Neural progenitor cell (in vitro differentiated cells): ENCODE results near the gene TMEM51. TPM values are rescaled to one million over a fixed set of nuclear protein-coding genes. Genes with fewer than 3 reads are reported as not detected.

ENCODE experiments used
- DNase-seq: peaks from one replicate; pipeline ENCODE4 v3.0.0-alpha.2; 2016; ENCODE audit warnings: low spot score
- H2AFZ ChIP-seq: fragments of 200-600 bp; sonication (generic); replicated peaks from 2 replicates; pipeline ENCODE4 v1.6.1; 2016; ENCODE audit warnings: antibody characterized with exemption
- H3F3A ChIP-seq: fragments of 200-600 bp; sonication (generic); 2 replicates; pipeline ENCODE4 v1.6.1; 2016; ENCODE audit warnings: antibody characterized with exemption, low read depth
- H3K27ac ChIP-seq: fragments of 200-600 bp; sonication (generic); 2 replicates; pipeline ENCODE4 v1.5.1; 2016; ENCODE audit warnings: mild to moderate bottlenecking
- H3K27me3 ChIP-seq: fragments of 200-600 bp; sonication (generic); 2 replicates; pipeline ENCODE4 v1.6.1; 2016; ENCODE audit warnings: mild to moderate bottlenecking, moderate library complexity
- H3K36me3 ChIP-seq: fragments of 200-600 bp; sonication (generic); 2 replicates; pipeline ENCODE4 v1.5.1; 2016
- H3K4me1 ChIP-seq: fragments of 200-600 bp; sonication (generic); 2 replicates; pipeline ENCODE4 v1.6.1; 2016; ENCODE audit warnings: mixed run types
- H3K4me2 ChIP-seq: fragments of 200-600 bp; sonication (generic); 2 replicates; pipeline ENCODE4 v1.6.1; 2016
- H3K4me3 ChIP-seq: fragments of 200-600 bp; sonication (generic); 2 replicates; pipeline ENCODE4 v1.5.1; 2016
- H3K79me2 ChIP-seq: fragments of 200-600 bp; sonication (generic); 2 replicates; pipeline ENCODE4 v1.6.1; 2016; ENCODE audit warnings: low read depth
- H3K9ac ChIP-seq: fragments of 200-600 bp; sonication (generic); 2 replicates; pipeline ENCODE4 v1.6.1; 2016
- H3K9me3 ChIP-seq: fragments of 200-600 bp; sonication (generic); 2 replicates; pipeline ENCODE4 v1.5.1; 2016; ENCODE audit warnings: low read depth
- H4K20me1 ChIP-seq: fragments of 200-600 bp; sonication (generic); 2 replicates; pipeline ENCODE4 v1.6.1; 2016; ENCODE audit warnings: low read depth
- H3K27ac Mint-ChIP-seq: 3 replicates; pipeline ENCODE4 v1.8.0; 2021; ENCODE audit warnings: mixed read lengths
- H3K27me3 Mint-ChIP-seq: 2 replicates; pipeline ENCODE4 v1.8.0; 2022; ENCODE audit warnings: low read depth, mild to moderate bottlenecking, inconsistent platforms, moderate library complexity, mixed read lengths; ENCODE audit not compliant: insufficient read depth
- H3K36me3 Mint-ChIP-seq: 3 replicates; pipeline ENCODE4 v1.8.0; 2021; ENCODE audit warnings: mixed read lengths
- H3K4me1 Mint-ChIP-seq: 3 replicates; pipeline ENCODE4 v1.8.0; 2021; ENCODE audit warnings: mixed read lengths
- H3K4me3 Mint-ChIP-seq: 3 replicates; pipeline ENCODE4 v1.8.0; 2021; ENCODE audit warnings: mild to moderate bottlenecking, moderate library complexity, mixed read lengths
- H3K9me3 Mint-ChIP-seq: 3 replicates; pipeline ENCODE4 v1.8.0; 2020; ENCODE audit warnings: mixed read lengths
- EZH2 ChIP-seq: fragments of 200-600 bp; sonication (generic); IDR thresholded peaks from 2 replicates; pipeline ENCODE4 v1.6.1; 2017; ENCODE audit warnings: antibody characterized with exemption, mild to moderate bottlenecking, moderate library complexity
- EZH2phosphoT487 ChIP-seq: fragments of 200-600 bp; sonication (generic); IDR thresholded peaks from 2 replicates; pipeline ENCODE4 v1.6.1; 2017; ENCODE audit warnings: antibody characterized with exemption
- total RNA-seq: library from RNA; depleted of rRNA; stranded (reverse); fragments of >200 nt; gene quantifications from 2 replicates; pipeline ENCODE4 v1.2.3, GENCODE V29; 2015; ENCODE audit warnings: low replicate concordance
- TF ChIP-seq, protein P1 (sequence below): fragments of 200-600 bp; sonication (generic); IDR thresholded peaks from 2 replicates; pipeline ENCODE4 v1.5.1; 2017; ENCODE audit warnings: antibody characterized with exemption, mild to moderate bottlenecking

TMEM51 gene
- total RNA-seq, 1 donor from 2014 or later = 5.2 TPM

DNA sequence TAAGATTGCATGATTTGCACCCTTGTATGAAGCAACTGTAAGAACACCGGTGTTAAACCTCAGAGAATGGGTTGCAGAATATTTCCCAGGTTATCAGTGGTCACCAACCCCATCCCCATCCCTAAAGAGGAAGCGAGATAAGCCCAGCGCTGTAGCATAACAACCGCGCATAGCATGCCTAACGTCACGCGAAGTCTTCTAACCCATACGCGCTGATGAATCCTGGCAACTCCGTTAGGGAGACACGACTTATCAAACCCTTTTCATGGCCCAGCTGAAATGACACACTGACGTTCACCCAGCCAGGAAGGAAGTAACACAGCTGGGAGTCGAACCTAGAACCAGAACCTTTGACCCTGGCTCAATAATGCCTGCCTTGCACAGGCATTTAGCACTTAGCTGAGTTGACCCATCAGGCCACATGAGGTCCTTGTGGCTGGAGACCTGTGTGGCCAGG is 24.2 kb downstream of the TMEM51 start:
- no peak overlapping the region for H3K4me2 ChIP-seq
- H3F3A ChIP-seq = no peaks in the 10 kb centered on the region
- no peaks in the 10 kb centered on the region for H4K20me1 ChIP-seq
- no peak for DNase-seq
- H3K9me3 ChIP-seq = no peaks in the 10 kb centered on the region
- Mint-ChIP-seq H3K27ac (no peak overlapping the region), H3K27me3 (peaks cover 5% of the 10 kb centered on the region), H3K36me3 (no peaks in the 10 kb centered on the region), H3K9me3 (no peaks in the 10 kb centered on the region), H3K4me3 (no peak overlapping the region), H3K4me1 (peaks cover 44% of the 10 kb centered on the region)
- no peak overlapping the region for H3K9ac ChIP-seq
- H3K4me3 ChIP-seq = no peak overlapping the region
- H3K36me3 ChIP-seq = no peaks in the 10 kb centered on the region
- no peaks in the 10 kb centered on the region for H3K27me3 ChIP-seq
- no peaks in the 10 kb centered on the region for H3K79me2 ChIP-seq
- H2AFZ ChIP-seq = no peak overlapping the region
- no peak for TF ChIP-seq EZH2phosphoT487
- TF ChIP-seq EZH2 = no peak
- TF ChIP-seq, protein P1, sequence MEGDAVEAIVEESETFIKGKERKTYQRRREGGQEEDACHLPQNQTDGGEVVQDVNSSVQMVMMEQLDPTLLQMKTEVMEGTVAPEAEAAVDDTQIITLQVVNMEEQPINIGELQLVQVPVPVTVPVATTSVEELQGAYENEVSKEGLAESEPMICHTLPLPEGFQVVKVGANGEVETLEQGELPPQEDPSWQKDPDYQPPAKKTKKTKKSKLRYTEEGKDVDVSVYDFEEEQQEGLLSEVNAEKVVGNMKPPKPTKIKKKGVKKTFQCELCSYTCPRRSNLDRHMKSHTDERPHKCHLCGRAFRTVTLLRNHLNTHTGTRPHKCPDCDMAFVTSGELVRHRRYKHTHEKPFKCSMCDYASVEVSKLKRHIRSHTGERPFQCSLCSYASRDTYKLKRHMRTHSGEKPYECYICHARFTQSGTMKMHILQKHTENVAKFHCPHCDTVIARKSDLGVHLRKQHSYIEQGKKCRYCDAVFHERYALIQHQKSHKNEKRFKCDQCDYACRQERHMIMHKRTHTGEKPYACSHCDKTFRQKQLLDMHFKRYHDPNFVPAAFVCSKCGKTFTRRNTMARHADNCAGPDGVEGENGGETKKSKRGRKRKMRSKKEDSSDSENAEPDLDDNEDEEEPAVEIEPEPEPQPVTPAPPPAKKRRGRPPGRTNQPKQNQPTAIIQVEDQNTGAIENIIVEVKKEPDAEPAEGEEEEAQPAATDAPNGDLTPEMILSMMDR = no peak
- H3K4me1 ChIP-seq = no peaks in the 10 kb centered on the region
- no peak overlapping the region for H3K27ac ChIP-seq

DNA sequence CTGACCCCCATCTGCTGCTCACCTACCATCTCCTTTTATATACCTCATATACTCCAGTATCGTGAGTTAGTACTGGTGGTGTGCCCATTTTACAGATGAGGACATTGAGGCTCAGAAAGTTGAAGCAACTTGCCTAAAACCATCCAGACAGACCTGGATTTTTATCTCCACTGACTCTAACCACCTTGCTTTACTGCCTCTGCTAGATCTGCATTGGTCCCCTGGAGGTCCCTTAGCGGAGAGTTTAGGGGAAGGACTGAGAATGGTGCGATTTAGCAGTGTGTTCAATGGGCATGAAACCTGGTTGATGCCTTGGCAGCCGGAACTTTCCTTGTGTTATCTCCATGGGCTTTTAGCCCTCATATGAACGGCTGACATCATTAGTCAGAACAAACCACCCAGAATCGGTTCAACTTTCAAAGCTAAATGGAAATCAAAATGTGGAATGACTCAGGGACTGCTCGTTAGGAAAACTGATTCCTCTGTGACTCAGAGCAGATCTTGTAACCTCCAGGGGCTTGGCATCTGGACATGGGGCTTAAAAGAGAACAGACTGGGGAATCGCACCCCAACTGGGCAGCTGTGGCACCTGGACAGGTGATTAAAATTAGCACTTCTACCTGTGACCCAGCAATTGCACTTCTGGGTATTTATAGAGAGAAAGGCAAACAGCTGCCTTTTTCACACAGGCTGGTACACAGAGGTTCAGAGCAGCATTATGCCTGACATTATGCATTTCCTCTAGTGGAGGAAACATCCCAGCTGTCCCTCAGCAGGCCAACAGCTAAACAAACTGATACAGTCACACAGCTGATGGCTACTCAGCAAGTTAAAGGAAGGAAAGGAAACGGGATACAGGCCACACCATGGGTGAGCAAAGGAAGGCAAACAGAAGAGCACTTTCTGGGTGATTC is 25.3 kb downstream of the TMEM51 start:
- Mint-ChIP-seq H3K36me3 (no peaks in the 10 kb centered on the region), H3K27me3 (peaks cover 5% of the 10 kb centered on the region), H3K27ac (no peak overlapping the region), H3K4me1 (peaks cover 42% of the 10 kb centered on the region), H3K4me3 (no peak overlapping the region), H3K9me3 (no peaks in the 10 kb centered on the region)
- TF ChIP-seq EZH2 (no peak), EZH2phosphoT487 (no peak)
- TF ChIP-seq, protein P1 = no peak
- no peaks in the 10 kb centered on the region for H3K4me1 ChIP-seq
- no peak overlapping the region for H2AFZ ChIP-seq
- H3K4me2 ChIP-seq = no peak overlapping the region
- H4K20me1 ChIP-seq = no peaks in the 10 kb centered on the region
- DNase-seq = no peak
- H3K4me3 ChIP-seq = no peak overlapping the region
- H3K27me3 ChIP-seq = no peaks in the 10 kb centered on the region
- H3F3A ChIP-seq = no peaks in the 10 kb centered on the region
- H3K27ac ChIP-seq = no peak overlapping the region
- no peaks in the 10 kb centered on the region for H3K79me2 ChIP-seq
- H3K36me3 ChIP-seq = no peaks in the 10 kb centered on the region
- no peaks in the 10 kb centered on the region for H3K9me3 ChIP-seq
- no peak overlapping the region for H3K9ac ChIP-seq

DNA sequence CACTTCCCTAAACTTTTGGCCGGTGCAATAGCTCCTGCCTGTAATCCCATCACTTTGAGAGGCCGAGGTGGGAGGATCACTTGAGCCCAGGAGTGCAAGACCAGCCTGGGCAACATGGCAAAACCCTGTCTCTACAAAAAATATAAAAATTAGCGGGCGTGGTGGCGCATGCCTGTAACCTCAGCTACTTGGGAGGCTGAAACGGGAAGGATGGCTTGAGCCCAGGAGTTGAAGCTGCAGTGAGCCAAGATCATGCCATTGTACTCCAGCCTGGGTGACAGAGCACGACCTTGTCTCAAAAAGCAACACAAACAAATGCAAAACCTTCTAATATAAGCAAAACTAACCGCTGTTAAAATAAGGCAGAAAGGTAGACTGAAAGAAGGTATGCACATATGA is 25.9 kb downstream of the TMEM51 start:
- Histone ChIP-seq H3K4me2 (no peak overlapping the region), H3K4me1 (no peaks in the 10 kb centered on the region), H2AFZ (no peak overlapping the region), H3K9ac (no peak overlapping the region), H3K4me3 (no peak overlapping the region), H3F3A (no peaks in the 10 kb centered on the region), H3K9me3 (no peaks in the 10 kb centered on the region), H3K79me2 (no peaks in the 10 kb centered on the region), H3K27ac (no peak overlapping the region), H3K36me3 (no peaks in the 10 kb centered on the region), H3K27me3 (no peaks in the 10 kb centered on the region), H4K20me1 (no peaks in the 10 kb centered on the region)
- DNase-seq = no peak
- H3K36me3 Mint-ChIP-seq = no peaks in the 10 kb centered on the region
- no peaks in the 10 kb centered on the region for H3K9me3 Mint-ChIP-seq
- H3K27ac Mint-ChIP-seq = no peak overlapping the region
- peaks cover 39% of the 10 kb centered on the region for H3K4me1 Mint-ChIP-seq
- H3K27me3 Mint-ChIP-seq = peaks cover 5% of the 10 kb centered on the region
- no peak overlapping the region for H3K4me3 Mint-ChIP-seq
- TF ChIP-seq EZH2phosphoT487 = no peak

DNA sequence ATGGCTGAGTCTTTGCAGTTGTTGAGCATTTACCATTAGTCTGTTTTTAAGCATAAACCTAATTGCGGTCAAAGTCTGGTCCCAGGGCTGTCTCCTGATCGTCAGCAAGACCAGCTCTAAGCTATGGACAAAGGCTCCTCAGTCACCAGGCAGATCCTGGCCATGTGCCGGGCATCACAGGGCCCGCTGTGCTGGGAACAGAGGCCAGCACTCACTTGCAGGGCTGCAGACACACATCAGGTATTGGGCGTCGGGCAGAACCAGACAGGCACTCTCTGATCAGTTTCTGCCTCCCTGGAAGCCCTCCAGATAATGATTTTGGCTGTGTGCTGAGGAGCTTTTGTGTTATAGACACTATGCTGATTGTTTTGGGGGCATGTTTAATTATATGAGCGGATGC is 26.6 kb downstream of the TMEM51 start:
- Histone ChIP-seq H3K27me3 (no peaks in the 10 kb centered on the region), H3K4me2 (no peak overlapping the region), H3F3A (peaks cover 3% of the 10 kb centered on the region), H4K20me1 (no peaks in the 10 kb centered on the region), H3K36me3 (no peaks in the 10 kb centered on the region), H3K4me1 (no peaks in the 10 kb centered on the region), H2AFZ (no peak overlapping the region), H3K9me3 (no peaks in the 10 kb centered on the region), H3K27ac (no peak overlapping the region), H3K79me2 (no peaks in the 10 kb centered on the region), H3K4me3 (no peak overlapping the region), H3K9ac (no peak overlapping the region)
- Mint-ChIP-seq H3K4me3 (no peak overlapping the region), H3K36me3 (no peaks in the 10 kb centered on the region), H3K27ac (no peak overlapping the region), H3K4me1 (peaks cover 34% of the 10 kb centered on the region), H3K9me3 (no peaks in the 10 kb centered on the region), H3K27me3 (peaks cover 5% of the 10 kb centered on the region)
- no peak for DNase-seq
- TF ChIP-seq, protein P1 = no peak
- TF ChIP-seq EZH2 = no peak
- no peak for TF ChIP-seq EZH2phosphoT487
